K562 (cell line): Measurements from ENCODE around the gene CRKL. TPM values are rescaled to one million over a fixed set of nuclear protein-coding genes. Genes with fewer than 3 reads are reported as not detected.

Experiments
- ATAC-seq: fragments of 200-7000 bp; cut with Tn5 transposase; 3 replicates; pipeline ENCODE4 v1.9.1; 2020; ENCODE audit warnings: moderate library complexity
- BruUV-seq: library from RNA; stranded (reverse); fragments of 400-500 nt; replicated peaks from 2 replicates; lab custom pipeline; 2021; lab: Mats Ljungman, UMichigan
- CTCF ChIA-PET: fragments of 300-600 bp; formaldehyde crosslinking; extraction: SDS; loops from one replicate; lab custom pipeline; 2021; ENCODE audit warnings: low intra/inter-chr PET ratio; lab: Yijun Ruan, JAX
- POLR2A ChIA-PET: fragments of 300-600, 350-650 bp; sonication (Branson Sonifier 250); formaldehyde crosslinking; extraction: SDS; loops from one replicate; lab custom pipeline; 2021; ENCODE audit warnings: antibody characterized with exemption, inconsistent platforms; lab: Yijun Ruan, JAX
- DNase-seq, 4 experiments: peaks; one replicate each; pipeline versions ENCODE4 v3.0.0 to v3.0.0-alpha.2; 2011 to 2018; ENCODE audit warnings: low spot score in 3 of 4, mixed read lengths in 3 of 4; ENCODE audit errors: extremely low read depth in 1 of 4
- FAIRE-seq: peaks from 2 replicates; lab custom pipeline; 2011; peaks lifted over from hg19 to GRCh38; lab: Jason Lieb, UNC
- H2AFZ ChIP-seq: 2 replicates; pipeline ENCODE4 v1.6.0; 2011; ENCODE audit warnings: low read depth, low read length, control low read depth, inconsistent platforms
- H3K27ac ChIP-seq: fragments of 200-600 bp; 3 replicates; pipeline ENCODE4 v1.8.0; 2011; ENCODE audit warnings: low read depth, mild to moderate bottlenecking, control low read depth, inconsistent platforms, low read length, moderate library complexity, mixed read lengths; ENCODE audit errors: extremely low read depth
- H3K27me3 ChIP-seq, 2 experiments: fragments of 300-600 bp in 1 of 2; 2 replicates in 1 of 2; 3 replicates in 1 of 2; pipeline versions ENCODE4 v1.6.0 to v1.8.0; 2011; ENCODE audit warnings: inconsistent platforms in 2 of 2, low read length in 2 of 2, mild to moderate bottlenecking in 1 of 2, mixed read lengths in 1 of 2, moderate library complexity in 1 of 2; ENCODE audit not compliant: control insufficient read depth in 2 of 2, insufficient read depth in 2 of 2
- H3K36me3 ChIP-seq: fragments of 300-600 bp; 3 replicates; pipeline ENCODE4 v1.8.0; 2011; ENCODE audit warnings: mild to moderate bottlenecking, low read length, inconsistent platforms; ENCODE audit not compliant: control insufficient read depth, insufficient read depth
- H3K4me1 ChIP-seq, 2 experiments: fragments of 200-600 bp in 1 of 2; replicated peaks in 1 of 2; 2 replicates in 1 of 2; 3 replicates in 1 of 2; pipeline versions ENCODE4 v1.5.1 to v1.8.0; 2011; ENCODE audit warnings: inconsistent platforms in 2 of 2, low read length in 2 of 2, mild to moderate bottlenecking in 1 of 2, mixed read lengths in 1 of 2, moderate library complexity in 1 of 2; ENCODE audit not compliant: control insufficient read depth in 2 of 2, insufficient read depth in 2 of 2
- H3K4me2 ChIP-seq: 2 replicates; pipeline ENCODE4 v1.6.1; 2011; ENCODE audit warnings: low read length, control low read depth, inconsistent platforms, mixed read lengths; ENCODE audit not compliant: insufficient read depth
- H3K4me3 ChIP-seq: fragments of 200-600 bp; sonication (generic), shearing (Covaris generic); 2 replicates; pipeline ENCODE4 v1.5.1; 2016; ENCODE audit warnings: control low read depth, inconsistent platforms
- H3K79me2 ChIP-seq: fragments of 200-600 bp; 3 replicates; pipeline ENCODE4 v1.8.0; 2011; ENCODE audit warnings: low read length, inconsistent platforms; ENCODE audit not compliant: control insufficient read depth, insufficient read depth
- H3K9ac ChIP-seq, 2 experiments: 2 replicates each; pipeline versions ENCODE4 v1.6.0 to v1.6.1; 2011; ENCODE audit warnings: low read depth in 2 of 2, low read length in 2 of 2, control low read depth in 1 of 2, inconsistent platforms in 1 of 2, mild to moderate bottlenecking in 1 of 2, mixed read lengths in 1 of 2; ENCODE audit not compliant: insufficient read depth in 1 of 2
- H3K9me1 ChIP-seq: one replicate; pipeline ENCODE4 v1.6.0; 2011; ENCODE audit warnings: inconsistent platforms, mild to moderate bottlenecking, low read length, moderate library complexity; ENCODE audit not compliant: control insufficient read depth, insufficient read depth
- H3K9me3 ChIP-seq: replicated peaks from 2 replicates; pipeline ENCODE4 v1.5.1; 2011; ENCODE audit warnings: low read depth, low read length, inconsistent platforms; ENCODE audit not compliant: control insufficient read depth, insufficient read depth
- H4K20me1 ChIP-seq: replicated peaks from 2 replicates; pipeline ENCODE4 v1.6.1; 2011; ENCODE audit warnings: low read length, inconsistent platforms, mixed read lengths; ENCODE audit not compliant: control insufficient read depth, insufficient read depth
- DACH1 ChIP-seq: fragments of 450-650 bp; IDR thresholded peaks from 2 replicates; pipeline ENCODE4 v1.6.1; 2018; ENCODE audit not compliant: partially characterized antibody
- MIER1 ChIP-seq: fragments of 450-650 bp; IDR thresholded peaks from 2 replicates; pipeline ENCODE4 v1.6.1; 2016; ENCODE audit warnings: antibody characterized with exemption, mild to moderate bottlenecking, low read depth
- POU5F1 ChIP-seq: fragments of 150-350 bp; IDR thresholded peaks from 2 replicates; pipeline ENCODE4 v1.6.1; 2014; ENCODE audit warnings: borderline replicate concordance, low read length, low read depth, mild to moderate bottlenecking; ENCODE audit not compliant: partially characterized antibody
- RBM17 ChIP-seq: fragments of 200-400 bp; formaldehyde crosslinking; IDR thresholded peaks from 2 replicates; pipeline ENCODE4 v1.6.1; 2017; ENCODE audit warnings: low read depth, mild to moderate bottlenecking, low read length, borderline replicate concordance
- RBM39 ChIP-seq: fragments of 200-400 bp; formaldehyde crosslinking; optimal IDR thresholded peaks from 2 replicates; pipeline ENCODE3; 2018; ENCODE audit warnings: low read depth, low read length
- SLC30A9 ChIP-seq: fragments of 250-450 bp; sonication (Bioruptor Pico); IDR thresholded peaks from 2 replicates; pipeline ENCODE4 v1.8.0; 2022; ENCODE audit warnings: mild to moderate bottlenecking, moderate library complexity
- STAG1 ChIP-seq: sonication (generic); formaldehyde crosslinking; IDR thresholded peaks from 2 replicates; pipeline ENCODE4 v1.5.0; 2020; ENCODE audit warnings: missing genetic modification reagents, borderline replicate concordance
- TFAM ChIP-seq: fragments of 250-450 bp; sonication (Bioruptor Pico); conservative IDR thresholded peaks from 2 replicates; pipeline ENCODE4 v1.5.0; 2021; ENCODE audit warnings: mild to moderate bottlenecking, moderate library complexity
- ZNF507 ChIP-seq: conservative IDR thresholded peaks from 2 replicates; pipeline ENCODE4 v1.6.1; 2017; ENCODE audit warnings: missing genetic modification characterization, missing compliant biosample characterization
- WGBS: fragments of 100-300 bp; shearing (Covaris generic); methylation state at CpG from one replicate; pipeline ENCODE4 v1.1.6; 2016; ENCODE audit warnings: low coverage, mixed read lengths; ENCODE audit not compliant: insufficient coverage; ENCODE audit errors: missing lambda C conversion rate; 5-methylcytosine and 5-hydroxymethylcytosine counted together
- in situ Hi-C: fragments of 300-500 bp; cut with MboI; formaldehyde crosslinking; loops from 4 replicates; pipeline ENCODE4 v1.15.0; 2018; ENCODE audit warnings: inconsistent platforms, mixed read lengths
- intact Hi-C: fragments of 100-400 bp; cut with micrococcal nuclease; formaldehyde crosslinking; loops from 2 replicates; pipeline ENCODE4 v1.14.2; 2022
- polyA plus RNA-seq, 8 experiments: library from polyadenylated mRNA; depleted of rRNA in 4 of 8; stranded (reverse) in 5 of 8; unstranded in 3 of 8; fragments of >200 nt; fragmentation: Nextera tagmentation in 2 of 8; fragmentation: Illumina TruSeq in 1 of 8; extraction: Ambion mirVana in 2 of 8; extraction: Trizol in 1 of 8; gene quantifications; 2 replicates each; pipeline versions ENCODE4 v1.2.1 to v1.2.3, GENCODE V29; 2011 to 2014; ENCODE audit warnings: inconsistent platforms in 1 of 8, missing spikeins in 1 of 8
- total RNA-seq, 7 experiments: library from RNA; depleted of rRNA in 6 of 7; stranded (reverse); fragments of >200 nt in 6 of 7; fragmentation: Illumina TruSeq in 2 of 7; extraction: Trizol in 2 of 7; gene quantifications; 2 replicates each; pipeline versions ENCODE4 v1.2.1 to v1.2.3, GENCODE V29; 2011 to 2021; ENCODE audit warnings: low replicate concordance in 1 of 7
- TF ChIP-seq, protein P1 (sequence below): fragments of 450-650 bp; IDR thresholded peaks from 2 replicates; pipeline ENCODE4 v1.6.1; 2016; ENCODE audit warnings: antibody characterized with exemption
- TF ChIP-seq, protein P2 (sequence below), 2 experiments: fragments of 450-650 bp; IDR thresholded peaks; 2 replicates each; pipeline ENCODE4 v1.6.1; 2018; ENCODE audit warnings: mild to moderate bottlenecking in 2 of 2, low read depth in 1 of 2; ENCODE audit not compliant: partially characterized antibody in 2 of 2

CRKL gene
- total and polyA plus RNA-seq, 9 of the 15 experiments (the other 6 are each of a cell fraction or from before 2014, with no cell fraction given), result 100 to 263 (median 124) TPM

DNA sequence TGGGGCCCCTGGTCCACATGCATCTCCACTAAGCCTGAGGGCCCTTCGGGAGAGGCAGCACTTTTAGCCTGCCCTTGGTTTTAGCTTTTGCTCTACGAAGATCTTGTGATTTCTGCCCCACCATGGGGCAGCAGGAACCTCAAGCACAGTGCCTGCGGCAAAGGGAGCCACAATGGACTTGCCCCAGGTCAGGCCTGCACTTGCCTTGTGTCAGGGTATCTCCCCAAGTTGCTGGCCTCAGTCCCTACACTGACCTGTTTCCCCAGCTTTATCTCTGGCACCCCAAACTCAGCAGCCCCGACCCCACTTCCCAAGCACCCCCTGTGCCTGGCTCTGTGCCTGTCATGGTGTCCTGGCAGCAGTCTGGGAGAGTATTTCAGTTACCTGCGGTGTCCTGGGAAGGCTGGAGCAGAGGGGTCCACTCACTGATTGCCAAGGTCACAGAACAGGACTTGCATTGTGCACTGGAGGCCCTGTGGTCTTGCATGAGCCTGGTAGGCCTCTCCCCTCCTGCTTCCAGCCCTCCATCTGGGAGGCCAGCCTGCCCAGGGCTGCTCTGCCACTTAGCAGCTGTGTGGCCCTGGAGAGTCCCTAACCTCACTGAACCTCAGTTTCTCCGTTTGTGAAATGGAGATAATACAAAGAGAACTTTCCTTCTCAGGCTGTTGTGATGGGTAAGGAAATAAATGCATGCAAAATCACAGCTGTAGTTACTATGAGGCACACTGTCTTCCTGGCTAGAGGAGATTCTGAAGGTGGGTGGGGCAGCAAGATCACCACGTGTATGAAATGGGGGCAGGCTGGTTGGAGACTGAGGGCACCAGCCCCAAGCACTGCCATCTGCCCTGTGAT, 46.2 kb downstream of the CRKL start:
- CTCF ChIA-PET, result interaction anchor here (0.5 to 2.2 kb wide), 2 partner anchors 78 to 188 kb away, joined by 3 to 6 read pairs; no protein-coding TSS in a partner anchor
- no peaks in the 10 kb centered on the region for H3K9me1 ChIP-seq
- no peak for DNase-seq
- 7% methylated on average over 7 of the region's 7 CpGs for WGBS
- FAIRE-seq, result no peak
- POLR2A ChIA-PET, result interaction anchor here (0.6 to 64.4 kb wide), 13 partner anchors 9 to 157 kb away, joined by 3 to 1556 read pairs (median 3); partner anchors contain the start of genes CRKL and THAP7
- peak overlapping the region in 1 of 2 experiments; percentile 63; a peak in 2 of 4 replicates for H3K9ac ChIP-seq
- no peak overlapping the region for H3K27ac ChIP-seq
- peaks cover 44% of the 10 kb centered on the region for H4K20me1 ChIP-seq
- H3K27me3 ChIP-seq, result peaks cover 11 to 38% of the 10 kb centered on the region in 2 experiments; a peak in 4 of 5 replicates
- ATAC-seq, result no peak
- intact Hi-C loops (loop anchor here (2.0 to 5.0 kb wide), 7 partner anchors 21 to 186 kb away; partner anchors contain the start of gene LRRC74B), in situ Hi-C loops (loop anchor here (25.0 kb wide), 1 partner anchor 174 kb away; no protein-coding TSS in a partner anchor)
- no peak overlapping the region for H2AFZ ChIP-seq
- H3K36me3 ChIP-seq, result no peaks in the 10 kb centered on the region
- no TSS peak for BruUV-seq
- no peak overlapping the region for H3K4me3 ChIP-seq
- no peak overlapping the region for H3K4me2 ChIP-seq
- H3K79me2 ChIP-seq, result no peaks in the 10 kb centered on the region
- no peaks in the 10 kb centered on the region for H3K9me3 ChIP-seq
- peaks cover 0 to 33% of the 10 kb centered on the region in 2 experiments; a peak in 2 of 5 replicates for H3K4me1 ChIP-seq
- TF ChIP-seq RBM17 (no peak), STAG1 (peak; percentile 50; the same call in 1 of the 2 replicates), POU5F1 (no peak), MIER1 (no peak), DACH1 (no peak), ZNF507 (tag) (no peak), SLC30A9 (CRISPR knock-in tag) (no peak), TFAM (CRISPR knock-in tag) (no peak), RBM39 (no peak)
- TF ChIP-seq, protein P1, sequence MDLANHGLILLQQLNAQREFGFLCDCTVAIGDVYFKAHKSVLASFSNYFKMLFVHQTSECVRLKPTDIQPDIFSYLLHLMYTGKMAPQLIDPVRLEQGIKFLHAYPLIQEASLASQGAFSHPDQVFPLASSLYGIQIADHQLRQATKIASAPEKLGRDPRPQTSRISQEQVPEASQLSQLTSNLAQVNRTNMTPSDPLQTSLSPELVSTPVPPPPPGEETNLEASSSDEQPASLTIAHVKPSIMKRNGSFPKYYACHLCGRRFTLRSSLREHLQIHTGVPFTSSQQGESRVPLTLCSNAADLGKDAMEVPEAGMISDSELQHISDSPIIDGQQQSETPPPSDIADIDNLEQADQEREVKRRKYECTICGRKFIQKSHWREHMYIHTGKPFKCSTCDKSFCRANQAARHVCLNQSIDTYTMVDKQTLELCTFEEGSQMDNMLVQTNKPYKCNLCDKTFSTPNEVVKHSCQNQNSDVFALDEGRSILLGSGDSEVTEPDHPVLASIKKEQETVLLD, result no peak
- TF ChIP-seq, protein P2, sequence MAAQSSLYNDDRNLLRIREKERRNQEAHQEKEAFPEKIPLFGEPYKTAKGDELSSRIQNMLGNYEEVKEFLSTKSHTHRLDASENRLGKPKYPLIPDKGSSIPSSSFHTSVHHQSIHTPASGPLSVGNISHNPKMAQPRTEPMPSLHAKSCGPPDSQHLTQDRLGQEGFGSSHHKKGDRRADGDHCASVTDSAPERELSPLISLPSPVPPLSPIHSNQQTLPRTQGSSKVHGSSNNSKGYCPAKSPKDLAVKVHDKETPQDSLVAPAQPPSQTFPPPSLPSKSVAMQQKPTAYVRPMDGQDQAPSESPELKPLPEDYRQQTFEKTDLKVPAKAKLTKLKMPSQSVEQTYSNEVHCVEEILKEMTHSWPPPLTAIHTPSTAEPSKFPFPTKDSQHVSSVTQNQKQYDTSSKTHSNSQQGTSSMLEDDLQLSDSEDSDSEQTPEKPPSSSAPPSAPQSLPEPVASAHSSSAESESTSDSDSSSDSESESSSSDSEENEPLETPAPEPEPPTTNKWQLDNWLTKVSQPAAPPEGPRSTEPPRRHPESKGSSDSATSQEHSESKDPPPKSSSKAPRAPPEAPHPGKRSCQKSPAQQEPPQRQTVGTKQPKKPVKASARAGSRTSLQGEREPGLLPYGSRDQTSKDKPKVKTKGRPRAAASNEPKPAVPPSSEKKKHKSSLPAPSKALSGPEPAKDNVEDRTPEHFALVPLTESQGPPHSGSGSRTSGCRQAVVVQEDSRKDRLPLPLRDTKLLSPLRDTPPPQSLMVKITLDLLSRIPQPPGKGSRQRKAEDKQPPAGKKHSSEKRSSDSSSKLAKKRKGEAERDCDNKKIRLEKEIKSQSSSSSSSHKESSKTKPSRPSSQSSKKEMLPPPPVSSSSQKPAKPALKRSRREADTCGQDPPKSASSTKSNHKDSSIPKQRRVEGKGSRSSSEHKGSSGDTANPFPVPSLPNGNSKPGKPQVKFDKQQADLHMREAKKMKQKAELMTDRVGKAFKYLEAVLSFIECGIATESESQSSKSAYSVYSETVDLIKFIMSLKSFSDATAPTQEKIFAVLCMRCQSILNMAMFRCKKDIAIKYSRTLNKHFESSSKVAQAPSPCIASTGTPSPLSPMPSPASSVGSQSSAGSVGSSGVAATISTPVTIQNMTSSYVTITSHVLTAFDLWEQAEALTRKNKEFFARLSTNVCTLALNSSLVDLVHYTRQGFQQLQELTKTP (IDR thresholded peaks at IDR 0.05; ENCODE audit: low read depth in 1 of 2, partially characterized antibody in 2 of 2), result no peak
